Measurements from ENCODE around the gene NAXE.
"Not testable (repeated sequence)": the region's sequence is repeated elsewhere in the genome, so short reads cannot be mapped to it uniquely, and the experiment has no call there.

The NAXE gene

GRCh38 chr1:156623946-156624813 lies 32.6 kb downstream of the NAXE start:
- no peak for DNase-seq (ENCODE audit: low read depth)

DNA sequence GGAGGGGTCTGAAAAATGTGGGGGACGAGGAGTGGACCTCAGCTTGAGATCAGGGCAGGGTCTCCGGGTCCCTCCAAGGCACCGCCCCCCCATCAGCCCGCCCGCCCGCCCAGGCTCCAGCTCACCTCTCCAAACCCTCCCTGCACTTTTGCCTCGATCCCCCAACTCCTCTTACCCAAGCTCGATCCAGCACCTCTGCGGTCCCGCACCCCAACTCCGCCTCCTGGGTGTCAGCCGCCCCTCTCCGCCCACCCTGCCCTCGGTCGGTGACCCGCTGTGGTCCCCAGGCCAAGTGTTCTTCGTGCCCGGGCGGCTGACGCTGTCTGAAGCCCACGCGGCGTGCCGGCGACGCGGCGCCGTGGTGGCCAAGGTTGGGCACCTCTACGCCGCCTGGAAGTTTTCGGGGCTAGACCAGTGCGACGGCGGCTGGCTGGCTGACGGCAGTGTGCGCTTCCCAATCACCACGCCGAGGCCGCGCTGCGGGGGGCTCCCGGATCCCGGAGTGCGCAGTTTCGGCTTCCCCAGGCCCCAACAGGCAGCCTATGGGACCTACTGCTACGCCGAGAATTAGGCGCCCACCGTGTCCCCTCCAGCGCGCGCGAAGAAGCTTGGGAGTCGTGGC lies 33.3 kb downstream of the NAXE start:
- DNase-seq (ENCODE audit: low read depth) = no peak

DNA sequence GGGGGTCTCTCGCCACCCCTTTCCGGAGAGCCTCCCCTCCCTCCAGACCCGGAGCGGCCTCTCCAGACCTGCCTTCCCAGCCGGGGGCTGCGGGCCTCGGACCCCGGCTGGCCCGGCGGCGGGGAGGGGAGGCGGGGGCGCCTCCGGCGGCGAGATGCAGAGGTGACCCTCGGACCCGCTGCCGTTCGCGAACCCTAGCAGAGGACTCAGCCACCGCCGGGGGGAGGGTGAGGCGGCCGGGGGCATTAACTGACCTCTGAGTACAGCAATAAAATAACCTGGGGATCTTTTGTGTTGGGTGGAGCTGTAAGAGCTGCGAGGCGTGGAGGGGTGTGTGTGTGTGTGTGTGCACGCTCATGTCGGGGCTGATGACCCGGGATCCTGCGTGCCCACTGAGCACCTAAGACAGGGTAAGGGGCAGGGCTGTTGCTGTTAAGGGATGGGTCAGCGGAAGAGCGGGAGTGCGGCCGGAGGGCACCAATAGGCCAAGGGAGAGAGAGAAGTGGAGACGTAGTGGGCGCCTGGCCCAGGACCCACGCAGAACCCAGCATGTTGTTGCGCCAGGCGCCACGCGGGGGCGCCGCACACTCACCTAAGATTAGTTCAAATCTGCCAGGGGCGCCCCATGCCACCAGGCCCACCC lies 34.0 kb downstream of the NAXE start:
- DNase-seq (ENCODE audit: low read depth) = peak; percentile 49

- no peak for DNase-seq (ENCODE audit: low read depth)
Measured at GRCh38 chr1:156626079-156626438, 34.5 kb downstream of the NAXE start.

DNA sequence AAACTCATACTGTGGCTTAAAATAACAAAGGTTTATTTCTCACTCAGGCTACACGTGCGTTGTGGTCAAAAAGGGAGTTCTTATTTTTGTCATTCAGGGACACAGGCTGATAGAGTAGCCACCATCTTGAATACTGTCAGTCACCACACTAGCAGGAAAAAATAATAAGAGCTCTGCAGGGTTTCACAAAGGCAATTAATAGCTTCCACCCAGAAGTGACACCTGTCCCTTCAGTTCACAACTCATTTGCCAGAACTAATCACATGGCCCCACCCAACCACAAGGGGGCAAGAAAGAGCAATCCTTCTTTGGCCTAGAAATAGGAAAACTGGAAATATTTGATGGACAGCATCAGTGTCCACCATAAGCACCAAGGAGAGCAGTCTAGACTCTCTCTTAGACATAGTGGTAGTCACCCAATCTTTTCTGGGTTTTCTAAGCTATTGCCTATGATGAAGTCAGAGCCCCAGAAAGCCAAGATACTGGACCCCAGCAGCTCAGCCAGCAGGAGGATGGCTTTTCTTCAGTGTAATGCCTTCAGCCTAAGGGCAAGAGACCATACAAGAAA lies 35.8 kb downstream of the NAXE start:
- peak; percentile 29 for DNase-seq (ENCODE audit: low read depth)

DNA sequence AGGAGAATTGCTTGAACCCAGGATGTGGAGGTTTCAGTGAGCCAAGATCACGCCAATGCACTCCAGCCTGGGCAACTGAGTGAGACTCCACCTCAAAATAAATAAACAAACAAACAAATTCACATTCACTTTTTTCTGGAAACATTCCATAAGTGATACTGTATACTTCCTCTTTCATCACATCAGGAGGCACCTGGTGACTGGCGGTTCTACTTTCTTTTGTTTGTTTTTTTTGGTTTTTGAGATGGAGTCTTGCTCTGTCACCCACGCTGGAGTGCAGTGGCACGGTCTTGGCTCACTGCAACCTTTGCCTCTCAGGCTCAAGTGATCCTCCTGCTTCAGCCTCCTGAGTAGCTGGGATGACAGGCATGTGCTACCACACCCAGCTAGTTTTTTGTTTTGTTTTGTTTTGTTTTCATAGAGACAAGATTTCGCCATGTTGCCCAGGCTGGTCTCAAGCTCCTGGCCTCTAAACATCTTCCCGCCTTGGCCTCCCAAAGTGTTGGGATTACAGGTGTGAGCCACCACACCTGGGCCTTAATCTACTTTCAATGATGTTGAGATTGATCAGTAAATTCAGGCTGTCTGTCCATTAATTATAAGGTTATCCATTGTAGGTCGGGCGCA lies 38.4 kb downstream of the NAXE start:
- DNase-seq (ENCODE audit: low read depth) = no peak

DNA sequence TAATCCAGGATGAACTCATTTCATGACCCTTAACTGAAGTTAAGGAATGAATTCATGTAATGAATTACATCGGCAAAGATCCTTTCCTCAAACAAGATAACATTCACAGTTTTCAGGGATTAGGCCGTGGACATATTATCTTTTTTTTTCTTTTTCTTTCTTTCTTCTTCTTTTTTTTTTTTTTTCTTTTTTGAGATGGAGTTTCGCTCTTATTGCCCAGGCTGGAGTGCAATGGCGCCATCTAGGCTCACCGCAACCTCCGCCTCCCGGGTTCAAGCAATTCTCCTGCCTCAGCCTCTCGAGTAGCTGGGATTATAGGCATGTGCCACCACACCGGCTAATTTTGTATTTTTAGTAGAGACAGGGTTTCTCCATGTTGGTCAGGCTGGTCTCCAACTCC lies 39.6 kb downstream of the NAXE start:
- not testable (repeated sequence) for DNase-seq (ENCODE audit: low read depth)

DNA sequence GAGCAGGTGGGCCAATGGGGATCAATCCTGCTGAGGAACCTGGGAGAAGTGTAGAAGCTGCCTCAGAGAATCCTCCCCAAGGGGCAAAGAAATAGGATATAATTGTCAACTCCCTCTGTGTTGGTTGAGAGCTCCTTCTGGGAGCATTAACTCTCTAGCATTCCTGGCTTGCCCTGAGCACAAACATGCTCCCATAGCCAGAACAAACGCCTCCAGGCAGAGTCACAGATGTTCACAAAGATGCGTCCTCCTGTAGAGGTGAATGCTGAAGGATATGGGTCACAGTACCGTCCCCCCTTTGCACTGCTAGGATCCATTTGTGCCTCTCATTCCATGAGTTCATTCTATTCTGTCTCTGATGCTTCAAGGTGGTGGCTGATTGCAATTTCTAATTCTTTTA lies 40.8 kb downstream of the NAXE start:
- DNase-seq (ENCODE audit: low read depth) = no peak

GRCh38 chr1:156638189-156638985 lies 46.8 kb downstream of the NAXE start:
- DNase-seq (ENCODE audit: low read depth) = no peak

GRCh38 chr1:156639601-156640101 lies 48.1 kb downstream of the NAXE start:
- no peak for DNase-seq (ENCODE audit: low read depth)

- no peak for DNase-seq (ENCODE audit: low read depth)
Measured at GRCh38 chr1:156640842-156641706, 49.5 kb downstream of the NAXE start.

- no peak for DNase-seq (ENCODE audit: low read depth)
Measured at GRCh38 chr1:156641761-156642264, 50.2 kb downstream of the NAXE start, which contains the start of gene BCAN. Gene BCAN, plus strand, starts transcription at chr1:156642117. Its CDS starts 3,938 bp downstream, at chr1:156646055.

DNA sequence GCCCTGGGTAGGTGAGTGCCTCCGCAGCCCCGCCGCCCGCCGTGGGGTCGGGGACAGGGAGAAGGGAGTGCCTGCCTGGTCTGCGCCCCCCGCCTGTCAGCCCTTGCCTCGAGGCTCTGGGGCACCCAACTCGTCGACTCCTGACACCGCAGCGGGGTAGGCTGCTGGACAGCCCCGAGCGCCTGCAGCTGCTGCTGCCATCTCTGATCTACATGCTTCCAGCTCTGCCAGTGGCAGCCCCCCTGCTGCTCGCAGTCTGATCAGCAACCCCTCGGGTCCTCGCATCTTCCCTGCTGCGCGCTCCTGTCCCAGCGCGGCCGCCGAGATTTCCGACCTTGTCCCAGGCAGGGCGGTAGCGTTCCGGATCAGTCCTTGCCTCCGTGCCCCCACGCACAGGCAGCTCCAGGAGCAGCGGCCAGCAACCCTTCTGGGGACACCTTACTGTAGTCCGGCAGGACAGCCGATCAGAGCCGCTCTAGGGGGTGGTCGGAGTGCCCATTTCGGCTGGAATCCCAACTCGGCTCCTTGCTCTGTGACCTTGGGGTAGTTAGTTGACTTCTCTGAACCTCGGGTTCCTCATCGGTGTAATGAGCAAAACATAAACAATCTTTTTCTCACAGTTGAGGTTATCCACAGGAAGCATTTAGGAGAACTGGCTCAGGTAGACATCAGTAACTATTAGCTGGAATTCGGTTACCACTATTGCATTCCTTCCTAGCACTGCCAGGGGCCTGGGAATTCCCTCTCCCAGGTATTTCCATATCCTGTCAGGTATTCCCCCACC lies 50.9 kb downstream of the NAXE start:
- no peak for DNase-seq (ENCODE audit: low read depth)

- no peak for DNase-seq (ENCODE audit: low read depth)
Measured at GRCh38 chr1:156643049-156643777, 51.6 kb downstream of the NAXE start.

GRCh38 chr1:156643778-156644092 lies 52.2 kb downstream of the NAXE start:
- no peak for DNase-seq (ENCODE audit: low read depth)
